Caco-2 (cell line): ENCODE measurements around the gene SLC22A13. TPM values are rescaled to one million over a fixed set of nuclear protein-coding genes. Genes with fewer than 3 reads are reported as not detected.

ENCODE experiments used
- BruUV-seq: library from RNA; stranded (reverse); fragments of 400-500 nt; replicated peaks from 2 replicates; lab custom pipeline; 2021; lab: Mats Ljungman, UMichigan
- CTCF ChIA-PET: fragments of 300-600 bp; sonication (Branson Sonifier 250); formaldehyde crosslinking; loops from one replicate; lab custom pipeline; 2022; ENCODE audit warnings: antibody characterized with exemption; lab: Charles Lee
- POLR2A ChIA-PET: fragments of 300-600 bp; sonication (Branson Sonifier 250); formaldehyde crosslinking; loops from one replicate; lab custom pipeline; 2022; ENCODE audit warnings: antibody characterized with exemption; lab: Charles Lee
- DNase-seq, 2 experiments: peaks; one replicate each; pipeline versions ENCODE4 v3.0.0 to v3.0.0-alpha.2; 2020 to 2022
- H3K27me3 ChIP-seq: replicated peaks from 2 replicates; pipeline ENCODE4 v1.6.0; 2011; ENCODE audit warnings: low read length; ENCODE audit not compliant: control insufficient read depth, insufficient read depth
- H3K36me3 ChIP-seq: 2 replicates; pipeline ENCODE4 v1.5.1; 2011; ENCODE audit warnings: low read length; ENCODE audit not compliant: control insufficient read depth, insufficient read depth
- H3K4me1 ChIP-seq: fragments of 250-450 bp; sonication (Bioruptor Pico); 2 replicates; pipeline ENCODE4 v1.5.1; 2020; ENCODE audit warnings: mild to moderate bottlenecking
- H3K4me3 ChIP-seq: 2 replicates; pipeline ENCODE4 v1.5.1; 2011; ENCODE audit warnings: low read depth, mild to moderate bottlenecking, control low read depth, low read length
- H3K9me3 ChIP-seq: fragments of 250-450 bp; sonication (Bioruptor Pico); 2 replicates; pipeline ENCODE4 v1.5.1; 2020; ENCODE audit warnings: mild to moderate bottlenecking, moderate library complexity
- H3K27ac Mint-ChIP-seq: one replicate; pipeline ENCODE4 v1.8.0; 2022; ENCODE audit warnings: mixed read lengths; ENCODE audit not compliant: unreplicated experiment
- H3K27me3 Mint-ChIP-seq: one replicate; pipeline ENCODE4 v1.8.0; 2022; ENCODE audit warnings: mixed read lengths; ENCODE audit not compliant: insufficient read depth, unreplicated experiment
- H3K36me3 Mint-ChIP-seq: one replicate; pipeline ENCODE4 v1.8.0; 2022; ENCODE audit warnings: mild to moderate bottlenecking, mixed read lengths; ENCODE audit not compliant: insufficient read depth, unreplicated experiment
- H3K4me1 Mint-ChIP-seq: one replicate; pipeline ENCODE4 v1.8.0; 2022; ENCODE audit warnings: low read depth, mixed read lengths; ENCODE audit not compliant: unreplicated experiment
- H3K4me3 Mint-ChIP-seq: one replicate; pipeline ENCODE4 v1.8.0; 2022; ENCODE audit warnings: mild to moderate bottlenecking, moderate library complexity, mixed read lengths; ENCODE audit not compliant: unreplicated experiment
- H3K9me3 Mint-ChIP-seq: one replicate; pipeline ENCODE4 v1.8.0; 2022; ENCODE audit warnings: mixed read lengths; ENCODE audit not compliant: unreplicated experiment
- CTCF ChIP-seq, 2 experiments: fragments of 200-600 bp in 1 of 2; IDR thresholded peaks; 1 replicate in 1 of 2; 2 replicates in 1 of 2; pipeline versions ENCODE4 v1.5.1 to v1.8.0; 2011 to 2022; ENCODE audit warnings: antibody characterized with exemption in 1 of 2, control low read depth in 1 of 2, inconsistent platforms in 1 of 2, low read depth in 1 of 2, low read length in 1 of 2, mild to moderate bottlenecking in 1 of 2, moderate library complexity in 1 of 2; ENCODE audit not compliant: insufficient read depth in 1 of 2, severe bottlenecking in 1 of 2, unreplicated experiment in 1 of 2
- intact Hi-C: fragments of 100-400 bp; cut with micrococcal nuclease; formaldehyde crosslinking; loops from one replicate; pipeline ENCODE4 v1.10.0; 2022; ENCODE audit not compliant: unreplicated experiment
- total RNA-seq: library from RNA; stranded (reverse); gene quantifications from 2 replicates; pipeline ENCODE4 v1.2.3, GENCODE V29; 2022

SLC22A13 gene
- total RNA-seq, 1 experiment from 2014 or later = 0.36 TPM

- Histone ChIP-seq H3K4me1 (no peaks in the 10 kb centered on the region), H3K9me3 (no peaks in the 10 kb centered on the region), H3K27me3 (no peaks in the 10 kb centered on the region), H3K36me3 (no peaks in the 10 kb centered on the region), H3K4me3 (no peak overlapping the region)
- no peak overlapping the region for H3K27ac Mint-ChIP-seq
- no peaks in the 10 kb centered on the region for H3K27me3 Mint-ChIP-seq
- H3K36me3 Mint-ChIP-seq = peaks cover 6% of the 10 kb centered on the region
- POLR2A ChIA-PET = interaction anchor here (0.6 kb wide), 1 partner anchor 8 kb away, joined by 5 read pairs; no protein-coding TSS in a partner anchor
- CTCF ChIA-PET = no interaction called here
- H3K4me1 Mint-ChIP-seq = peaks cover 6% of the 10 kb centered on the region
- no peaks in the 10 kb centered on the region for H3K9me3 Mint-ChIP-seq
- no peak for DNase-seq
- no peak overlapping the region for H3K4me3 Mint-ChIP-seq
- intact Hi-C loops = no loop called here
- TF ChIP-seq CTCF (IDR thresholded peaks at IDR 0.05; ENCODE audit: insufficient read depth in 1 of 2, low read depth in 1 of 2, low read length in 1 of 2, severe bottlenecking in 1 of 2, unreplicated experiment in 1 of 2) = no peak
- no TSS peak for BruUV-seq
Measured at GRCh38 chr3:38270606-38271005, 5.0 kb downstream of the SLC22A13 start.

GRCh38 chr3:38271553-38271952 is 5.9 kb downstream of the SLC22A13 start:
- DNase-seq = no peak
- H3K4me1 ChIP-seq = no peaks in the 10 kb centered on the region
- H3K4me1 Mint-ChIP-seq = peaks cover 6% of the 10 kb centered on the region
- H3K9me3 Mint-ChIP-seq = no peaks in the 10 kb centered on the region
- H3K9me3 ChIP-seq = no peaks in the 10 kb centered on the region
- H3K36me3 ChIP-seq = no peaks in the 10 kb centered on the region
- H3K27ac Mint-ChIP-seq = no peak overlapping the region
- H3K27me3 Mint-ChIP-seq = no peaks in the 10 kb centered on the region
- no peak for TF ChIP-seq CTCF (IDR thresholded peaks at IDR 0.05; ENCODE audit: insufficient read depth in 1 of 2, low read depth in 1 of 2, low read length in 1 of 2, severe bottlenecking in 1 of 2, unreplicated experiment in 1 of 2)
- ChIA-PET POLR2A (no interaction called here), CTCF (no interaction called here)
- intact Hi-C loops = no loop called here
- BruUV-seq = no TSS peak
- peaks cover 6% of the 10 kb centered on the region for H3K36me3 Mint-ChIP-seq
- H3K4me3 Mint-ChIP-seq = no peak overlapping the region
- H3K27me3 ChIP-seq = no peaks in the 10 kb centered on the region
- no peak overlapping the region for H3K4me3 ChIP-seq

DNA sequence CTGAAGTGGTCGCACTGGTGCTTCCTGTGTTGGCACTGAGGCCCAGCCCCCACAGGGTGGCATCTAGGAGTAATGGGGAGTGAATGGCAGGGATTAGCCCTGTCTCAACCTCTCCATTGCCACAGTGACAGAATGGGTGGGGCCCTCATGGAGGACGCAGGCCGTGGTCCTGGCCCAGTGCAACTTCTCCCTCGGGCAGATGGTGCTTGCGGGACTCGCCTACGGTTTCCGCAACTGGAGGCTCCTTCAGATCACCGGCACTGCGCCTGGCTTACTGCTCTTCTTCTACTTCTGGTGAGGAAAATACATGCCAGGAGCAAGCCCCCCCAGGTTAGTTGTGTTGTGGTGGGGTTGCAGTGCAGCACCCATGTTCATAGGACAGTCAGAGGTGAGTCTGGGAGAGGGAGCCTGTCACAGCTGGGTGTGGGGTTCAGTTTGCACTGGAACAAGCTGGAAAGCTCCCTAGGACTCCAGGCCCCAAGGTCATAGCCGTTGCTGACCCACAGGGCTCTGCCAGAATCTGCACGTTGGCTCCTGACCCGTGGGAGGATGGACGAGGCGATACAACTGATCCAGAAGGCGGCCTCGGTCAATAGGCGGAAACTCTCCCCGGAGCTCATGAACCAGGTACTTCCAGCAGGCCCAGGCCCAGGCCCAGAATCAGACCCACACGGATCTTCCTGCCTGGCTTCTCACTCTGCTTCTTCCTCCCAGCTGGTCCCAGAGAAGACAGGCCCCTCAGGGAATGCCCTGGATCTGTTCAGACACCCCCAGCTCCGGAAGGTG is 9.4 kb downstream of the SLC22A13 start:
- H3K27me3 Mint-ChIP-seq = no peaks in the 10 kb centered on the region
- POLR2A ChIA-PET = no interaction called here

More for the DNA sequence above, 9.4 kb downstream of the SLC22A13 start:
- Histone ChIP-seq H3K4me1 (no peaks in the 10 kb centered on the region), H3K36me3 (no peaks in the 10 kb centered on the region), H3K27me3 (no peaks in the 10 kb centered on the region), H3K9me3 (no peaks in the 10 kb centered on the region), H3K4me3 (no peak overlapping the region)
- no peaks in the 10 kb centered on the region for H3K9me3 Mint-ChIP-seq
- BruUV-seq = no TSS peak
- no peak overlapping the region for H3K27ac Mint-ChIP-seq
- intact Hi-C loops = no loop called here
- no peaks in the 10 kb centered on the region for H3K36me3 Mint-ChIP-seq
- no peak for TF ChIP-seq CTCF (IDR thresholded peaks at IDR 0.05; ENCODE audit: insufficient read depth in 1 of 2, low read depth in 1 of 2, low read length in 1 of 2, severe bottlenecking in 1 of 2, unreplicated experiment in 1 of 2)
- H3K4me1 Mint-ChIP-seq = no peaks in the 10 kb centered on the region
- no peak for DNase-seq
- CTCF ChIA-PET = no interaction called here
- H3K4me3 Mint-ChIP-seq = no peak overlapping the region
